Neural progenitor cell (in vitro differentiated cells): Measurements from ENCODE around the gene STARD9.

Experiments used
- EZH2 ChIP-seq: fragments of 200-600 bp; sonication (generic); IDR thresholded peaks from 2 replicates; pipeline ENCODE4 v1.6.1; 2017; ENCODE audit warnings: antibody characterized with exemption, mild to moderate bottlenecking, moderate library complexity
- EZH2phosphoT487 ChIP-seq: fragments of 200-600 bp; sonication (generic); IDR thresholded peaks from 2 replicates; pipeline ENCODE4 v1.6.1; 2017; ENCODE audit warnings: antibody characterized with exemption
- TF ChIP-seq, protein P1 (sequence below): fragments of 200-600 bp; sonication (generic); IDR thresholded peaks from 2 replicates; pipeline ENCODE4 v1.5.1; 2017; ENCODE audit warnings: antibody characterized with exemption, mild to moderate bottlenecking

- TF ChIP-seq, protein P1, sequence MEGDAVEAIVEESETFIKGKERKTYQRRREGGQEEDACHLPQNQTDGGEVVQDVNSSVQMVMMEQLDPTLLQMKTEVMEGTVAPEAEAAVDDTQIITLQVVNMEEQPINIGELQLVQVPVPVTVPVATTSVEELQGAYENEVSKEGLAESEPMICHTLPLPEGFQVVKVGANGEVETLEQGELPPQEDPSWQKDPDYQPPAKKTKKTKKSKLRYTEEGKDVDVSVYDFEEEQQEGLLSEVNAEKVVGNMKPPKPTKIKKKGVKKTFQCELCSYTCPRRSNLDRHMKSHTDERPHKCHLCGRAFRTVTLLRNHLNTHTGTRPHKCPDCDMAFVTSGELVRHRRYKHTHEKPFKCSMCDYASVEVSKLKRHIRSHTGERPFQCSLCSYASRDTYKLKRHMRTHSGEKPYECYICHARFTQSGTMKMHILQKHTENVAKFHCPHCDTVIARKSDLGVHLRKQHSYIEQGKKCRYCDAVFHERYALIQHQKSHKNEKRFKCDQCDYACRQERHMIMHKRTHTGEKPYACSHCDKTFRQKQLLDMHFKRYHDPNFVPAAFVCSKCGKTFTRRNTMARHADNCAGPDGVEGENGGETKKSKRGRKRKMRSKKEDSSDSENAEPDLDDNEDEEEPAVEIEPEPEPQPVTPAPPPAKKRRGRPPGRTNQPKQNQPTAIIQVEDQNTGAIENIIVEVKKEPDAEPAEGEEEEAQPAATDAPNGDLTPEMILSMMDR: no peak
- TF ChIP-seq EZH2phosphoT487: no peak
- no peak for TF ChIP-seq EZH2
Measured at GRCh38 chr15:42695527-42696071, 120.2 kb downstream of the STARD9 start.
